Gastrocnemius medialis (tissue), 4 donors: ENCODE data around the gene RASA3. TPM values are rescaled to one million over a fixed set of nuclear protein-coding genes. Genes with fewer than 3 reads are reported as not detected.
"Not testable (repeated sequence)": the region's sequence is repeated elsewhere in the genome, so short reads cannot be mapped to it uniquely, and the experiment has no call there.

Experiments
- ATAC-seq, 2 donors: fragments of 150-250 bp; one replicate each; pipeline ENCODE4 v1.9.1; 2016
- DNase-seq, 2 donors: peaks; one replicate each; pipeline ENCODE4 v3.0.0-alpha.2; 2019
- H3K27ac ChIP-seq, 4 donors: fragments of 200-600 bp; sonication (generic); 1 replicate in 1 of 4; 2 replicates in 3 of 4; pipeline ENCODE4 v1.5.1; 2016 to 2018; ENCODE audit warnings: mild to moderate bottlenecking in 2 of 4, moderate library complexity in 1 of 4
- H3K27me3 ChIP-seq, 3 donors: fragments of 200-600 bp; sonication (generic) in 2 of 3; 1 replicate in 1 of 3; 2 replicates in 2 of 3; pipeline versions ENCODE4 v1.5.1 to v1.6.0; 2016 to 2019; ENCODE audit warnings: mild to moderate bottlenecking in 1 of 3, moderate library complexity in 1 of 3
- H3K36me3 ChIP-seq, 2 donors: fragments of 200-600 bp; sonication (generic) in 1 of 2; one replicate each; pipeline ENCODE4 v1.5.1; 2017 to 2018
- H3K4me1 ChIP-seq, 2 donors: fragments of 200-600 bp; sonication (generic) in 1 of 2; one replicate each; pipeline ENCODE4 v1.5.1; 2016 to 2017; ENCODE audit warnings: mild to moderate bottlenecking in 2 of 2
- H3K4me3 ChIP-seq, 4 donors: fragments of 200-600 bp; sonication (generic) in 3 of 4; 1 replicate in 1 of 4; 2 replicates in 3 of 4; pipeline ENCODE4 v1.5.1; 2016 to 2019; ENCODE audit warnings: mild to moderate bottlenecking in 2 of 4
- H3K9me3 ChIP-seq, 3 donors: fragments of 200-600 bp; sonication (generic) in 2 of 3; 1 replicate in 1 of 3; 2 replicates in 2 of 3; pipeline ENCODE4 v1.5.1; 2016 to 2019
- POLR2A ChIP-seq, 2 donors: fragments of 450-650 bp; IDR thresholded peaks; one replicate each; pipeline ENCODE4 v1.6.1; 2017; ENCODE audit warnings: antibody characterized with exemption in 2 of 2, mild to moderate bottlenecking in 2 of 2, moderate library complexity in 2 of 2
- in situ Hi-C, 4 donors: fragments of 200-750 bp; cut with MboI; loops; one replicate each; pipeline versions ENCODE4 v1.15.0 to v1.8.0; 2017; ENCODE audit warnings: low sequenced_read_pairs in 4 of 4
- intact Hi-C: fragments of 100-400 bp; cut with DNase I; formaldehyde crosslinking; loops from one replicate; pipeline ENCODE4 v1.15.1; 2023; ENCODE audit warnings: low total_unique reads
- total RNA-seq, 4 donors: library from RNA; depleted of rRNA; stranded (reverse); fragments of >200 nt; gene quantifications; one replicate each; pipeline versions ENCODE4 v1.1.0 to v1.2.3, GENCODE V29; 2016
- TF ChIP-seq, protein P1 (sequence below), 5 experiments: fragments of 450-650 bp in 3 of 5; fragments of 200-600 bp in 2 of 5; sonication (generic) in 2 of 5; IDR thresholded peaks in 4 of 5; conservative IDR thresholded peaks in 1 of 5; 1 replicate in 4 of 5; 2 replicates in 1 of 5; pipeline ENCODE4 v1.5.1; 2016 to 2019; ENCODE audit warnings: antibody characterized with exemption in 5 of 5, mild to moderate bottlenecking in 3 of 5, moderate library complexity in 3 of 5

RASA3 gene
- total RNA-seq, 4 donors from 2014 or later, result 3.4 to 22.2 (median 10.8) TPM

GRCh38 chr13:114112231-114112825 lies 20.1 kb downstream of the RASA3 start:
- no peaks in the 10 kb centered on the region for H3K27me3 ChIP-seq
- TF ChIP-seq, protein P1, sequence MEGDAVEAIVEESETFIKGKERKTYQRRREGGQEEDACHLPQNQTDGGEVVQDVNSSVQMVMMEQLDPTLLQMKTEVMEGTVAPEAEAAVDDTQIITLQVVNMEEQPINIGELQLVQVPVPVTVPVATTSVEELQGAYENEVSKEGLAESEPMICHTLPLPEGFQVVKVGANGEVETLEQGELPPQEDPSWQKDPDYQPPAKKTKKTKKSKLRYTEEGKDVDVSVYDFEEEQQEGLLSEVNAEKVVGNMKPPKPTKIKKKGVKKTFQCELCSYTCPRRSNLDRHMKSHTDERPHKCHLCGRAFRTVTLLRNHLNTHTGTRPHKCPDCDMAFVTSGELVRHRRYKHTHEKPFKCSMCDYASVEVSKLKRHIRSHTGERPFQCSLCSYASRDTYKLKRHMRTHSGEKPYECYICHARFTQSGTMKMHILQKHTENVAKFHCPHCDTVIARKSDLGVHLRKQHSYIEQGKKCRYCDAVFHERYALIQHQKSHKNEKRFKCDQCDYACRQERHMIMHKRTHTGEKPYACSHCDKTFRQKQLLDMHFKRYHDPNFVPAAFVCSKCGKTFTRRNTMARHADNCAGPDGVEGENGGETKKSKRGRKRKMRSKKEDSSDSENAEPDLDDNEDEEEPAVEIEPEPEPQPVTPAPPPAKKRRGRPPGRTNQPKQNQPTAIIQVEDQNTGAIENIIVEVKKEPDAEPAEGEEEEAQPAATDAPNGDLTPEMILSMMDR (IDR thresholded peaks at IDR 0.05 in 4 of 5, conservative IDR thresholded peaks at IDR 0.05 in 1 of 5), result no peak
- no peak for TF ChIP-seq POLR2A (IDR thresholded peaks at IDR 0.05)
- no peaks in the 10 kb centered on the region for H3K9me3 ChIP-seq
- ATAC-seq (peak; percentile 29 to 36), DNase-seq (peak; percentile 13 to 26)
- H3K4me1 ChIP-seq, result peaks cover 33 to 64% of the 10 kb centered on the region in 2 donors
- no peaks in the 10 kb centered on the region for H3K36me3 ChIP-seq
- in situ Hi-C loops, result no loop called here
- H3K4me3 ChIP-seq, result peak overlapping the region in 2 of 4 donors; percentile 26 to 35
- intact Hi-C loops, result no loop called here
- H3K27ac ChIP-seq, result peak overlapping the region; percentile 77 to 88 (median 84)

DNA sequence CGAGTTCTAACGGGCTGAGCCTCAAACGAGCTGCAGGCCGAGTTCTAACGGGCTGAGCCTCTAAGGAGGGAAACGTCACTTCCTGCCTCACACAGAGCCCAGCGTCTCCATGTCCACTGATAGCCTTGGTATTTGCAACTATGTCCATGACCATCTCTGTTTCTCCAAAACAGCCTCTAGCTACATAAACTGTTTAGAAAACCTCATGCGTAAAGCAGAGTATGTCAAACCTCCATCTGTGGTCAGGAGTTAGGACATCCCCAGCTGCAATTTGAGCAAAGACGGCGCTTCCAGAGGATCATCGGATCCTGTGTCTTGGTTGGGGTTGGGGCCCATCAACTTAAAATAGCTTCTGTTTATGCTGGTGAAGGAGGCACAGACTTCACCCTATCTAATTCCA lies 20.8 kb downstream of the RASA3 start:
- no peaks in the 10 kb centered on the region for H3K9me3 ChIP-seq
- peaks cover 40 to 72% of the 10 kb centered on the region in 2 donors for H3K4me1 ChIP-seq
- no peak for TF ChIP-seq POLR2A (IDR thresholded peaks at IDR 0.05)
- TF ChIP-seq, protein P1 (IDR thresholded peaks at IDR 0.05 in 4 of 5, conservative IDR thresholded peaks at IDR 0.05 in 1 of 5), result no peak
- H3K27me3 ChIP-seq, result no peaks in the 10 kb centered on the region
- DNase-seq, result peak; percentile 47 to 53
- ATAC-seq, result peak; percentile 66 to 86
- peak overlapping the region; percentile 77 to 88 (median 84) for H3K27ac ChIP-seq
- in situ Hi-C loops, result no loop called here
- H3K4me3 ChIP-seq, result peak overlapping the region in 3 of 4 donors; percentile 21 to 35 (median 26)
- intact Hi-C loops, result no loop called here
- H3K36me3 ChIP-seq, result no peaks in the 10 kb centered on the region

DNA sequence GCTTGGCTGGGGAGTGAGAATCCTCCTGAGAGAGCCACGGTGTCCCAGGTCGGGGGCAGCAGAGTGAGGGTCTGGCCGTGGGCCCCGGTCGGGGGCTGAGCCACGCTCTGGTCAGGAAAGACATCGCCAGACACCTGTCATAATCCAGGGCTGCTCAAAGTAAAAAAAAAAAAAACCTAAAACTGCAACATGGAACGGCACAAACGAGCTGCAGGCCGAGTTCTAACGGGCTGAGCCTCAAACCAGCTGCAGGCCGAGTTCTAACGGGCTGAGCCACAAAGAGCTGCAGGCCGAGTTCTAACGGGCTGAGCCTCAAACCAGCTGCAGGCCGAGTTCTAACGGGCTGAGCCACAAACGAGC lies 21.6 kb downstream of the RASA3 start:
- DNase-seq, result peak in 1 of 2 donors; percentile 7
- H3K4me3 ChIP-seq, result peak overlapping the region in 2 of 4 donors; percentile 5 to 28
- H3K9me3 ChIP-seq, intact Hi-C loops, in situ Hi-C loops, H3K36me3 ChIP-seq, ATAC-seq, H3K27me3 ChIP-seq: not testable (repeated sequence)
- H3K4me1 ChIP-seq, result peaks cover 48 to 76% of the 10 kb centered on the region in 2 donors
- peak overlapping the region; percentile 68 to 84 (median 78) for H3K27ac ChIP-seq

- Histone ChIP-seq H3K27ac (peak overlapping the region; percentile 68 to 84 (median 78)), H3K9me3 (no peaks in the 10 kb centered on the region), H3K27me3 (no peaks in the 10 kb centered on the region), H3K36me3 (no peaks in the 10 kb centered on the region), H3K4me3 (peak overlapping the region in 2 of 4 donors; percentile 5 to 28), H3K4me1 (peaks cover 52 to 78% of the 10 kb centered on the region in 2 donors)
- DNase-seq (peak; percentile 19 to 40), ATAC-seq (no peak)
- intact Hi-C loops, result no loop called here
- TF ChIP-seq, protein P1 (IDR thresholded peaks at IDR 0.05 in 4 of 5, conservative IDR thresholded peaks at IDR 0.05 in 1 of 5), result no peak
- TF ChIP-seq POLR2A (IDR thresholded peaks at IDR 0.05), result no peak
- in situ Hi-C loops, result no loop called here
These were observed 22.2 kb downstream of the RASA3 start for GRCh38 chr13:114110091-114110829.

- intact Hi-C loops, result no loop called here
- Histone ChIP-seq H3K36me3 (no peaks in the 10 kb centered on the region), H3K27me3 (no peaks in the 10 kb centered on the region), H3K27ac (peak overlapping the region; percentile 68 to 84 (median 78)), H3K4me1 (peaks cover 52 to 77% of the 10 kb centered on the region in 2 donors), H3K9me3 (no peaks in the 10 kb centered on the region), H3K4me3 (no peak overlapping the region)
- DNase-seq (peak; percentile 17 to 51), ATAC-seq (no peak)
- TF ChIP-seq, protein P1 (IDR thresholded peaks at IDR 0.05 in 4 of 5, conservative IDR thresholded peaks at IDR 0.05 in 1 of 5), result no peak
- no peak for TF ChIP-seq POLR2A (IDR thresholded peaks at IDR 0.05)
- in situ Hi-C loops, result no loop called here
These were observed 22.8 kb downstream of the RASA3 start for GRCh38 chr13:114109641-114110041.
